GM21515 (cell line): ENCODE results near the gene CNTNAP5.
A peak's percentile ranks its signal among the peaks of the same experiment; 100 is the strongest.

Experiments used
- ATAC-seq: cut with Tn5 transposase; IDR thresholded peaks from one replicate; pipeline ENCODE4 v1.9.1; 2021; ENCODE audit not compliant: unreplicated experiment

CNTNAP5 gene

GRCh38 chr2:124025171-124025580 lies at the start of gene CNTNAP5:
Gene CNTNAP5, plus strand, starts transcription at chr2:124025287. Its CDS starts 364 bp downstream, at chr2:124025651.
- ATAC-seq = no peak

GRCh38 chr2:123976054-123976648 lies 48.9 kb upstream of the CNTNAP5 start:
- ATAC-seq = no peak

GRCh38 chr2:123993728-123994323 lies 31.3 kb upstream of the CNTNAP5 start:
- ATAC-seq = peak; percentile 72

DNA sequence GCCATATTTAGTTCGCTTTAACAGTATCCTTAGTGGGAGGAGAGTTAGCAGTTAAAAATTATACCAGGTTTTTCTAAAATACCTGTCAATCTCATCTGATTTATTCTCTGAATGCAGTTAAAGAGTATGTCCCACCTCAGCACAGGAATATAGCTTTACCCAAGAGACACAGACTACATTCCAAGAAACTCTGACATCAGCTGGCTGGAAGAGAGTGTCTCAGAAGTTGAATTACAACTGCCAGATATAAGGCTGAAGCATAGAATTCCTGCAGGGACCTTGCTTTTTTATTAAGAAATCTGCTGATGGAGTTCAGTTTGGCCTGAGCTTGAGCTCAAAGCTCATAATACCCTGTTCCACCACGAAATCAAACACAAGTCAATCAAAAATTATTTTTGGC lies 25.4 kb upstream of the CNTNAP5 start:
- ATAC-seq = no peak

DNA sequence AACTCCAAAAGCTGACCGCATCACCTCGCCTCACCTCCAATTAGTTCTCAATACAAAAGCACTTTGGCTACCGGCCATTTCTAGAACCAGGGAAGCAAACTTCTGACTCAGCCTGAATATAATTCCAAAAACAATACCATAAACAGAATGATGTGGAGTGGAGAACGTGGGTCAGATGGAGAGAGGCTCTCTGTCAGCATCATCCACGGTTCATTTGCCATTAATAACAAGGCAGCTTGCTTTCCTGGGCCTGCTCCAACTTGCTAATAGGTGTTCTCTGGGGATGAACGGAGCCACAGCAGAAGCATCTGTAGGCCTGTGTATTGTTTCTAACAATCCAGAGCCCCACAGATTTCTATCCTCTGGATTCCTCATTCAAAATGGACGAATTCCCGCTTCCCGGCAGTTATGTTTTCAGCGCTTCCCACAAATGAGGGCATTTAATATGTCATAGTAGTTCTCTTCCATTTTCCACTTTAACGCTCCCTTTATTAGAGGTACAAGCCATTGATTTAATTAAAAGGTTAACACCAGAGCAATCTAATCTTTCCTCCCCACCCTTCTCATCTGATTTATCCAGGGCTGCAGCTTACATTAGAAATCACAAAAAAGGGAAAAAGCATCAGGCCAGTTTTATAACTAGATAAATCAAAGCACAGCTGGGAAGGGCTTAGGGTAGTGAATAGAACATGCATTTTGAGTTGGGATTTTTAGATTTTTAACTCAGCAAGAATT lies 23.2 kb upstream of the CNTNAP5 start:
- no peak for ATAC-seq

GRCh38 chr2:124018890-124019289 lies 6.2 kb upstream of the CNTNAP5 start:
- no peak for ATAC-seq

DNA sequence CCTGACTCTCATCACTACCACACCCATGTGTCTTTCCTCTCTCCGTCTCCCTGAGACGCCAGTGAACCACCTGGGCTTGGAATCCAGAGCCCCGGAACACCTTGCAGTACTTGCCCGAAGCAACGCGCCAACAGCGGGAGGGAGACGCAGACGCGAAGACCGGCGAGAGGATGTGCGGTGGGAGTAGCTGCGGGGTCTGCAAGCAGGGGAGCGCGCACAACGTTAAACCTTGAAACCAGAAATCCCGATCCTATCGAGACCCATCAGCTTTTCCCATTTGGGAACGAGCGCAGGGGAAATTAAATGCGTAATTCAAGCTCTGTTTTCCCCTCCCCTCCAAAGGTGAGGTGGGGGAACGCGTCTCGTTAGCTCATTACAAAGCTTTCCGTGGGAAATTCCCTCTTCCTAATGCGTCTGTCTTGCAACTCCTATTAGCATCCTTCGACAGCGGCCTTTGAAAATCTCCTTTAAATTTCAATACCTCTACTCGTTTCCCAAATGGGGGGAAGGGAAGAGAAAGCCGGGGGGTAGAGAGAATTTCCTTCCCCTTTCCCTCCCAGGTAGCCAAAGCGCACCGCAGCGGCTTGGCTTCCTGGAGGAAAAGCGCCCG lies 421 bp upstream of the CNTNAP5 start:
- no peak for ATAC-seq

GRCh38 chr2:124025891-124026434 lies 876 bp downstream of the CNTNAP5 start:
- no peak for ATAC-seq

DNA sequence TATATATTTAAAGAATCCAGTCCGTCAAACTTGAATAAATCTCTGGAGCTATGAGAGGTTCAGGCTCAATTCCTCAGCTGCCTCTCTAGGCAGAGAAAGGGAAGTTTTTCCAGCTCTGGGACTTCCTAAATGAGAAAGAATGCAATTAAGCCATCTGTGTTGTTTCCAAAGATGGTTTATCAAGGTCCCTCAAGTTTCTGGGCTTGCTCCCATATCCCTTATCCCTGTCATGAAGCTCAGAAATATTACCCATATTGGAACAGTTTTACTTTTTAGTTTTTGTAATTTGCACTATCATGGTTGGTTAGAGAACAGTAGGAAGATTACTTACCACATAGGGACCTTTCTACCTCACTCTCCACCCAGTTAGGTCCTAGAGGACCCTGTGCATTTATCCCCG lies 1.4 kb downstream of the CNTNAP5 start:
- ATAC-seq = no peak

GRCh38 chr2:124027182-124027581 lies 2.1 kb downstream of the CNTNAP5 start:
- ATAC-seq = peak; percentile 79

- no peak for ATAC-seq
Measured at GRCh38 chr2:124032799-124033198, 7.7 kb downstream of the CNTNAP5 start.

- no peak for ATAC-seq
Measured at GRCh38 chr2:124034265-124034664, 9.2 kb downstream of the CNTNAP5 start.

DNA sequence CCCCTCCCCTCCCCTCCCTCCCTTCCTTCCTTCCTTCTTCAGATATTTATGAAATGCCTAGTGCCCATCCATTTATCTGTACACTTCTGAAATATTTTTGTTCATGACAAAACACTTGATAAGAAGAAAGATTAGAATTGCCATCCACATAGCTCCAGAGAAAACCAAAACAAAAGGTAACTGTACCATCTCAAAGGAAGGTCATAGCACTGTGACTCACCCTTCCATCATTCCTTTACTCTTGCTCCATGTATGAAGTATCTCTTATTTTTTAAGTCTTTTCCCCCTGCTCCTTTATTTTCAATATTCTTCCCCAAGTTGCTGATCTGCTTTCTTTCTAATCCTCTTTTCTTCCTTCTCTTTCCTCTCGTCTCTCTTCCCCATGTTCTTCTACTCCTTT lies 9.9 kb downstream of the CNTNAP5 start:
- ATAC-seq = no peak

GRCh38 chr2:124039032-124039431 lies 13.9 kb downstream of the CNTNAP5 start:
- no peak for ATAC-seq

DNA sequence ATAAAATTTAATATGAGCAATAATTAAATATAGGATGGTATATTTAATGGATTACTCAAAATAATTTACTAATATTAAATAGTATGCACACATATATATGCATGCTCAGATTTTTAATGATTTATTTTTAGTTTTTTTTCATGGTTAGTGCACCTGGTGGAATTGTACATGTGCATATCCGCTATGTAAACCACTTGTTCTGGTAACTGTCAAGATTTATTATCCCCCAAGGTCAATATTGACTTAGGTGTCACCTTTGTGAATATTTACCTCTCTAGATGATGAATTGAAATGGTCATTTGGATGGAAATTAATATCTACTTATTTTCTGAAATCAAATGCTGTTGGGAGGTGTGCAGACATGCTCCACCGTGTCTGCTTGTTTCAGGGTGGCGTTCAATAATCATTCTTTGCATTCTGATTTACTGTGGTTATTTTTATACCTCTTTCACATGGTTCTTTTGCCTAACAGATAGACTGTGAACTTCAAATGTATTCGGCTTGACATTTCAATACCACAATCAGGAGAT lies 14.7 kb downstream of the CNTNAP5 start:
- ATAC-seq = no peak

DNA sequence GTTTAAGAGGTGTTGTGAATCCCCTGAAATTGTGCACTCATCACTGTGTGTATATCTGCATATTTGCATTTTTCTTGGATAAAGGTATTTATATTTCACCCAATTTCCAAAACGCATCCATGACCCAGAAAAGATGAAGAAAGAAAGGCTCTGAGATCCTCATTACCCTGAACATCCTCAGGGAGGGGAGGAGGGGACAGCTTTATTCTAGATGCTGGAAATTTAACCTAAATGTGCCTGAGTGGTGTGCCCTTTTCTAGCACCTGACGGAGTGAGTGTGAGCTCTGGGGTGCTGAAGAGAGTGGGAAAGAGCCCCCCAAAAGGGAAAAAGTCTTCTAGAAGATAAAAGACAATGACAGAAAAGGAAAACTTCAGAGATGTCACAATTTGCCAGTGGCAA lies 20.8 kb downstream of the CNTNAP5 start:
- ATAC-seq = no peak

DNA sequence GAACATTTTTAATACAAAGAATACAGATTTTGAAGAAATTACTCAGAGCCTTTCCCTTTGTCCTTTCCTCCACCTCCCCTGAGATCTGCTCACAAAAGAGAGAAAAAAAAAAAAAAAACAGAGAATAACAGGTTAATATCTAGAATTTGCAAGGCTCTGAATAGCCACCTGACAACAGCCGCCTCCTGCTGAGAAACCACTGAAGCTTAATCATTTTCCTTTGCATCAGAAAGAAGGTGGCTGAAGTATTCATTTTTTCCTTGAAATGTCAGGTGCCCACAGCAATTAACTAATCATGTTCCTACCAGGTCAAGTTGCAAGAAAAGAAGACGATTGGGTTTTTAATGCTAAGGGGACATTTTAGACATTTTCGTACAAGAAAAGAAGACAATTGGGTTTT lies 21.2 kb downstream of the CNTNAP5 start:
- ATAC-seq = no peak

DNA sequence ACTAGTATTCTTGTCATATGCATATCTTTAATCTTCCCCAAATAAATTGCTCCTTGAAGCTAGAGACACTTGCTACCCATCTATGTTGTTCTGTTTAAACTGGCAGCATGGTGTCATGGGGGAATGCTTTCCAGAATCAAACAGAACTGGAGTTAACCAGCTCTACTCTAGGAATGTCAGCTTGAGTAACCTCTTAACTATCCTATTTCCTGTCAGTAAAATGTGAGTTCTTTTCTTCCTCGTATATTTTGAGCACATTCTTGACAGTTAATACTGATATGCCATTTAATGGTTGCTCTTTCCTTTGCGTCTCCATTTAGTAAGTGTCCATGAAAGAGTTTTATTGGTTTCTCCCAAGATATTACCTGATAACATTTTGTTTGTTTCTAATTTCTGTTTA lies 23.0 kb downstream of the CNTNAP5 start:
- no peak for ATAC-seq

- ATAC-seq = no peak
Measured at GRCh38 chr2:124048664-124049063, 23.6 kb downstream of the CNTNAP5 start.

DNA sequence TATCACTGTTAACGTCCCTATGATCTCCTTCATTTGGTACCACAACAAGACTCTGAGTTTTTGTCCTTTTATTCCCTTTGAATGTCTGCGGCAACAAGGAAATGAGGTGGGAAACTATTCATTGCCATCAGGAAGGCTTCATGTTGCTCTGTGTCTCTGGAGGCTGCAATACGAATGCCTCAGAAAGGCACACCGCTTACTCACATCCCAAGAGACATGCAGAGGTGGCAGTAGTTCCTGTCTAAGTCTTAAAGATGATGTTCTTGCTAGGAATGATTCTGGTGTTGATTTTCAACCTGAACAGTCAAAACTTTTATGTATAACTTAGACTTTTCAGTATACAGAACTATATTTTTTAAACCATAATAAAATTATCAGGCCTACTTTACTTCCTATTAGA lies 24.0 kb downstream of the CNTNAP5 start:
- ATAC-seq = no peak

DNA sequence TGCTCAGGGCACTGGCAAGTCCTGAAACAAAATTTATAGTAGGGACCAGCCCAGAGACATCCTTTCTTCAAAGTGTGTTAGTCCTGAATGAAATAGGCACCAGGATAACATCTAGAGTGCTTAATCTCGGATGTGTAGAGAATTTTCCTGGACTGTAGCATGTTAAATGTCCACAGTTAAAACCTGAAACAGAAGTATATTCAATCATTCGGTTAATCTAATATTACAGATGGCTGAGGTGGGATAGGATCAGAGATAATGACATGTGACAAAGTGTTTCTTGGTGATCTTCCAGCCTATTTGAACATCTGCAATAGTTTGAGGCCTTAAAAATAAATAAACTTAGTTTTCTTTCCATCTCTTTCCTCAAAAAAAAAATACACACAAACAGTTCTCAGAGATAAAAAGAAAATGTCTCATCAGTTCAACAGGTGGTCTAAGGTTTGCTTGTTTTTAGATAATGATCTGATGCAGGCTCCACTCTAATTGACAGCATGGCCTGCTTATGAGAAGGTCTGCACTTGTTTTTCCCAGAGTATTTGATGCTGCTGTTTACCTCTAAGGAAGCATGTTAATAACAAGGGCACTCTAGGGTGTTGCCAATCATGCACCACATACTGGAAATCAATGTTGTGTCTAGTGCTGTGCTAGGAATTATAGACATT lies 25.9 kb downstream of the CNTNAP5 start:
- ATAC-seq = no peak
